Fibroblast of mammary gland (primary cell): ENCODE data around the gene SHROOM2.

Experiments
- DNase-seq: peaks from one replicate; pipeline ENCODE4 v3.0.0-alpha.2; 2010; ENCODE audit warnings: low read depth
- H3K4me3 ChIP-seq: 2 replicates; pipeline ENCODE4 v1.5.1; 2011; ENCODE audit warnings: low read depth, mild to moderate bottlenecking, low read length, moderate library complexity; ENCODE audit not compliant: control insufficient read depth
- CTCF ChIP-seq: conservative IDR thresholded peaks from 2 replicates; pipeline ENCODE4 v1.5.1; 2011; ENCODE audit warnings: low read depth, low read length, inconsistent platforms; ENCODE audit not compliant: control insufficient read depth, insufficient read depth

Gene SHROOM2

GRCh38 chrX:9935436-9935835 is 149.2 kb downstream of the SHROOM2 start:
- TF ChIP-seq CTCF, result no peak
- DNase-seq, result no peak
- no peak overlapping the region for H3K4me3 ChIP-seq

GRCh38 chrX:9937761-9938160 is 151.5 kb downstream of the SHROOM2 start:
- DNase-seq, result no peak
- no peak for TF ChIP-seq CTCF
- H3K4me3 ChIP-seq, result no peak overlapping the region

GRCh38 chrX:9938516-9938915 is 152.3 kb downstream of the SHROOM2 start:
- TF ChIP-seq CTCF, result no peak
- no peak for DNase-seq
- H3K4me3 ChIP-seq, result no peak overlapping the region

GRCh38 chrX:9940421-9940820 is 154.2 kb downstream of the SHROOM2 start:
- peak; percentile 34 for DNase-seq
- H3K4me3 ChIP-seq, result no peak overlapping the region
- TF ChIP-seq CTCF, result no peak

GRCh38 chrX:9942086-9942485 is 155.9 kb downstream of the SHROOM2 start:
- TF ChIP-seq CTCF, result no peak
- no peak overlapping the region for H3K4me3 ChIP-seq
- no peak for DNase-seq

GRCh38 chrX:9943420-9943819 is 157.2 kb downstream of the SHROOM2 start:
- no peak for TF ChIP-seq CTCF
- DNase-seq, result no peak
- no peak overlapping the region for H3K4me3 ChIP-seq

GRCh38 chrX:9947131-9947794 is 161.0 kb downstream of the SHROOM2 start:
- TF ChIP-seq CTCF, result no peak
- H3K4me3 ChIP-seq, result no peak overlapping the region
- no peak for DNase-seq
